ENCODE measurements around the gene NDUFS7. TPM values are rescaled to one million over a fixed set of nuclear protein-coding genes. Genes with fewer than 3 reads are reported as not detected.

Gene NDUFS7
- total RNA-seq, 1 donor from 2014 or later, result 67.7 TPM

GRCh38 chr19:1384478-1385110 is 887 bp downstream of the NDUFS7 start:
- peak; percentile 75 to 88 for DNase-seq (ENCODE audit: low read depth in 2 of 2)

GRCh38 chr19:1385816-1386215 is 2.1 kb downstream of the NDUFS7 start:
- DNase-seq (ENCODE audit: low read depth in 2 of 2), result no peak

- DNase-seq (ENCODE audit: low read depth in 2 of 2), result no peak
Measured at GRCh38 chr19:1386945-1387683, 3.4 kb downstream of the NDUFS7 start.

- no peak for DNase-seq (ENCODE audit: low read depth in 2 of 2)
Measured at GRCh38 chr19:1387684-1388636, 4.3 kb downstream of the NDUFS7 start.

- DNase-seq (ENCODE audit: low read depth in 2 of 2), result no peak
Measured at GRCh38 chr19:1388637-1389026, 4.9 kb downstream of the NDUFS7 start.

- no peak for DNase-seq (ENCODE audit: low read depth in 2 of 2)
Measured at GRCh38 chr19:1389033-1389940, 5.6 kb downstream of the NDUFS7 start.

- no peak for DNase-seq (ENCODE audit: low read depth in 2 of 2)
Measured at GRCh38 chr19:1390890-1391423, 7.2 kb downstream of the NDUFS7 start.

- DNase-seq (ENCODE audit: low read depth in 2 of 2), result no peak
Measured at GRCh38 chr19:1392407-1392806, 8.7 kb downstream of the NDUFS7 start.

GRCh38 chr19:1392939-1393530 is 9.3 kb downstream of the NDUFS7 start:
- DNase-seq (ENCODE audit: low read depth in 2 of 2), result no peak

- no peak for DNase-seq (ENCODE audit: low read depth in 2 of 2)
Measured at GRCh38 chr19:1393841-1394240, 10.1 kb downstream of the NDUFS7 start.

- DNase-seq (ENCODE audit: low read depth in 2 of 2), result no peak
Measured at GRCh38 chr19:1394252-1395193, 10.8 kb downstream of the NDUFS7 start.

- DNase-seq (ENCODE audit: low read depth in 2 of 2), result no peak
Measured at GRCh38 chr19:1395194-1396018, 11.7 kb downstream of the NDUFS7 start.

GRCh38 chr19:1396019-1396767 is 12.5 kb downstream of the NDUFS7 start:
- DNase-seq (ENCODE audit: low read depth in 2 of 2), result no peak

- no peak for DNase-seq (ENCODE audit: low read depth in 2 of 2)
Measured at GRCh38 chr19:1396768-1397679, 13.3 kb downstream of the NDUFS7 start.

GRCh38 chr19:1397838-1398237 is 14.1 kb downstream of the NDUFS7 start:
- DNase-seq (ENCODE audit: low read depth in 2 of 2), result no peak

GRCh38 chr19:1399079-1399478 is 15.4 kb downstream of the NDUFS7 start:
- no peak for DNase-seq (ENCODE audit: low read depth in 2 of 2)

GRCh38 chr19:1399745-1400144 is 16.0 kb downstream of the NDUFS7 start:
- no peak for DNase-seq (ENCODE audit: low read depth in 2 of 2)
